GM12801 (cell line): ENCODE measurements around the gene PTMS.

ENCODE experiments used
- TF ChIP-seq, protein P1 (sequence below): IDR thresholded peaks from one replicate; pipeline ENCODE4 v1.5.1; 2011; ENCODE audit warnings: control low read depth; ENCODE audit not compliant: insufficient read length; ENCODE audit errors: extremely low read depth

PTMS gene

DNA sequence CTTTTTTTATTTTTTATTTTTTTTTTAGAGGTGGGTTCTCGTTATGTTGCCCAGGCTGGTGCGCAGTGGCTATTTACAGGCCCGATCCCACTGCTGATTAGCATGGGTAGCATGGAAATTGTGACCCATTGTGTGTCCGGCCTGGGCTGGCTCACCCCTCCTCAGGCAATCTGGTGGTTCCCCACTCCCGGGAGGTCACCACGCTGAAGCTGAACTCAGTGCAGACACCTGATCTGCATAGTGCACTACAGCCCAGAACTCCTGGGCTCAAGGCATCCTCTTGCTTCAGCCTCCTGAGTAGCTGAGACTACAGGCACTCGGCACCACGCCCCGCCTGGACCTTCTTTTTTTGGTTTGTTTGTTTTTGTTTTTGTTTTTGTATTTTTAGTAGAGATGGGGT is 17.7 kb downstream of the PTMS start:
- TF ChIP-seq, protein P1, sequence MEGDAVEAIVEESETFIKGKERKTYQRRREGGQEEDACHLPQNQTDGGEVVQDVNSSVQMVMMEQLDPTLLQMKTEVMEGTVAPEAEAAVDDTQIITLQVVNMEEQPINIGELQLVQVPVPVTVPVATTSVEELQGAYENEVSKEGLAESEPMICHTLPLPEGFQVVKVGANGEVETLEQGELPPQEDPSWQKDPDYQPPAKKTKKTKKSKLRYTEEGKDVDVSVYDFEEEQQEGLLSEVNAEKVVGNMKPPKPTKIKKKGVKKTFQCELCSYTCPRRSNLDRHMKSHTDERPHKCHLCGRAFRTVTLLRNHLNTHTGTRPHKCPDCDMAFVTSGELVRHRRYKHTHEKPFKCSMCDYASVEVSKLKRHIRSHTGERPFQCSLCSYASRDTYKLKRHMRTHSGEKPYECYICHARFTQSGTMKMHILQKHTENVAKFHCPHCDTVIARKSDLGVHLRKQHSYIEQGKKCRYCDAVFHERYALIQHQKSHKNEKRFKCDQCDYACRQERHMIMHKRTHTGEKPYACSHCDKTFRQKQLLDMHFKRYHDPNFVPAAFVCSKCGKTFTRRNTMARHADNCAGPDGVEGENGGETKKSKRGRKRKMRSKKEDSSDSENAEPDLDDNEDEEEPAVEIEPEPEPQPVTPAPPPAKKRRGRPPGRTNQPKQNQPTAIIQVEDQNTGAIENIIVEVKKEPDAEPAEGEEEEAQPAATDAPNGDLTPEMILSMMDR = no peak

DNA sequence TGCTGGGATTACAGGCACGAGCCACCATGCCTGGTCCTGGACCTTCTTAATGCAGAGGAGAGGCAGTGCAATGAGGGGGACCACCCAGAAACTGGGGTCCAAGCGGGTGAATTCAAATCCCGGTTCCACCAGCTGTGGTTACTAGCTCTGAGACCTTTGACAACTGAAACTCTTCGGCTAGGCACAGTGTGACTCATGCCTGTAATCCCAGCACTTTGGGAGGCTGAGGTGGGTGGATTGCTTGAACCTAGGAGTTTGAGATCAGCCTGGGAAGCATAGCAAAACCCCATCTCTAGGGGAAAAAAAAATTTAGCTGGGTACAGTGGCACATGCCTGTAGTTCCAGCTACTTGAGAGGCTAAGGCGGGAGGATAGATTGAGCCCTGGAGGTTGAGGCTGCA is 18.1 kb downstream of the PTMS start:
- TF ChIP-seq, protein P1 = no peak

DNA sequence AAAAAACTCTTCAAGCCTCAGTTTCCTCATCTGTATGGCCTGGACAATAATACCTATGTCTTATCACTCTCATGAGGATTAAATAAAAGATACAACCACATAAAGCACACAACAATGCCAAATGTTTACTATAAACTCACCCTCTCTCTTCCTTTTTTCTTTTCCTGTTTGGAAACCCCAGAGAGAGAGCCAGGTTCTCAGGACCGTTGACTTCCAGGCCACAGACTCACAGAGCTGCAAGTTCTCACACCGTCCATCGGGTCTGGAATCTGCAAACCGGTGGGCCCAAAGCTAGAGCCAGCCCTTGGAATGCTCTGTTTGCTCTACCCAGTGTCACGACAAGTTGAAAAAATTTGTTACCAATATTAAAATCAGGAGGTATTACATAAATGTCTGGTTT is 18.6 kb downstream of the PTMS start:
- TF ChIP-seq, protein P1 = no peak

DNA sequence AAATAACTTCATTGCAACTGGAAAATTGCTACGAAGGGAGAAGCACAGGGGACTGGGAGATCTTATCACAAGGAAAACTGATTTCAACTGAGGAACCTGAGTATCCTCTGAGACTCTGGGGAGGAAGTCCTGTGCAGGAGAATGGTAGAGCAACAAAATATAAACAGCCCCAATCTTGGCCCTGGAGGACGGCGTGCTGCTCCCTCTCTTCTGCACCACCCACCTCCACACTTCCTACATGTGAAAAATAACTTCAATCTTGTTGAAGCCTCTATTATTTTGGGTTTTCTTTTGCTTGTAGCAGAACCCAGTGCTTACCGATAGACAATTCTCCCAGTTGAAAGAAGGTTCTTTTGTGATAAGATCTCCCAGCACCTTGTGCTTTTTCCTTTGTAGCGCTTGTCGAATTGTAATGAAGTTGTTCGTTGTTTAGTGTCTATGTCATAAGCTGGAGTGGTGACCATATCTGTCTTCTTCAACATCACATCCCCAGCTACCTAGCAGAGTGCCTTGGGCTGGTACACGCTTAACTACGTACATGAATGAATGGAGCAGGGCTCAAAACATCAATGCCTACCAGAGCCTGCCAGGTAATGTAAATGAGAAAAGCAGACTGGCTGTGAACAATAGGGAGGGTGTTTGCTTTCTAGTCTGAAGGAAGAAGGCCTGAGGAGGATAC is 20.4 kb downstream of the PTMS start:
- TF ChIP-seq, protein P1 = no peak

DNA sequence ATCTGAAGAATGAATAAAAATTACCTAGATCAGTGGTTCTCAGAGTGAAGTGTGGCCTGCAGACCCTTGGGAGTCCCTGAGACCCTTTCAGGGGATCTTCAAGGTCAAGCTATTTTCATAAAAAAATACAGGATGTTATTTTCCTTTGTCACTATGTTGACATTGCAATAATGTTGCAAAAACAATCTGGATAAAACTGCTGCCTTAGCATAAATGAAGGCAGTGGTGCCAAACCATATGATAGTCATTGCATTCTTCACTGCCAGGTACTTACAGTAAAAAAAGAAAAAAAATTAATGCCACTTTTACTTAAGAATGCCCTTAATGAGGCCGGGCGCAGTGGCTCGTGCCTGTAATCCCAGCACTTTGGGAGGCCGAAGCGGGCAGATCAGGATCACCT is 21.1 kb downstream of the PTMS start:
- TF ChIP-seq, protein P1 = no peak

DNA sequence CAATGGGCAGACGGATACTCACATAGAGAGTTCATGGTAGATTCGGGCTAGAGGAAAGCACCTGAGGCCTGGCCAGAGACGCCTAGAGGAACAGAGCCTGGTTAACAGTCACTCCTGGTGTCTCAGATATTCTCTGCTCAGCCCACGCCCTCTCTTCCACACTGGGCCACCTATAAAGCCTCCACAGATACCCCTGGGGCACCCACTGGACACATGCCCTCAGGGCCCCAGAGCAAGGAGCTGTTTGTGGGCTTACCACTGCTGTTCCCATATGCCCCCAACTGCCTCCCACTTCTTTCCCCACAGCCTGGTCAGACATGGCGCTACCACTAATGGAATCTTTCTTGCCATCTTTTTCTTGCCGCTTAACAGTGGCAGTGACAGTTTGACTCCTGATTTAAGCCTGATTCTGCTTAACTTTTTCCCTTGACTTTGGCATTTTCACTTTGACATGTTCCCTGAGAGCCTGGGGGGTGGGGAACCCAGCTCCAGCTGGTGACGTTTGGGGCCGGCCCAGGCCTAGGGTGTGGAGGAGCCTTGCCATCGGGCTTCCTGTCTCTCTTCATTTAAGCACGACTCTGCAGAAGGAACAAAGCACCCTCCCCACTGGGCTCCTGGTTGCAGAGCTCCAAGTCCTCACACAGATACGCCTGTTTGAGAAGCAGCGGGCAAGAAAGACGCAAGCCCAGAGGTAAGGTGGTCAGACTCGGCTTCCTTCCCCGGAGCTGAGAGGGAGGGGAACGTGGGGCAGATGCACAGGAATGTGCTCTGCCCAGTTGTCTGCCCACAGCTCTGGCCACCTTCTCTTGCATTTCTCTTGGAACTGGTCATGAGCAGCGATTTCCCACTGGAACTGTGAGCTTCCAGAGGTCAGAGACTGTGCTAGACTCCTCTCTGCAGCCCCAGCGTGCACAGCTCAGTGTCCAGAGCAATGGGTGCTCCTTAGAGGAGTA is 23.1 kb downstream of the PTMS start, which contains the start of gene CD4:
Gene CD4, plus strand, starts transcription at position 557 of the 953 bp plus-strand sequence. CDS start 10,611 bp downstream, outside the sequence.
- TF ChIP-seq, protein P1 = no peak

DNA sequence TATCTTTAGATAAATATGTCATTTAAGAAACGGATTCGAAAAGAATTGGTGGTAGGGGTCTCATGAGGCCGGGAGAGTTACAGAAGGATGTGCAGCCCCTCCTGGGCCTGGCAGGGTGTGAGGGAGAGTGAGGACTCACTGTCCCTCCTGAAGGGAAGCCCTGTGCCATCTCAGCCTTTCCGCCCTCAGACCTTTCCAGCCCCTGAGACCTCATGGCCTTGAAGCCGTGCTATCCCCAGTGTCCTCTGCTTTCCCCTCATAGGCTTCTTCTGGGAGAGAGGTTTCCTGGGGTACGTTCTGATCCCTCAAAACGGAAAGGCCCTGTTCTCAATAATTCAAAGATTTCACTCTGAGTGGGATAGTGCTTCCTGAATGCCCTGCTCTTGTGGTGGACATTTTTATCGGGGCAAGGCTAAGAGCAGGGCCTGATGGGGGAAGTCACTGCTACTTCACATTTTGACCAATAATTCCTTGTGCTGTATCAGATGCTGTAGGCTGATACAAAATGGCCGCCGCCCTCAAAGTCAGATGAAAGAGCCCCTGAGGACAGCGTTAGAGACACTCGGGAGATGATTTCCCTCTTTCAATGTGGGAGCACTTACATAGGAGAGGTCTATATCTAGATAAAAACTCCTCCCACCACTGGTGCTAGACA is 24.5 kb downstream of the PTMS start:
- TF ChIP-seq, protein P1 = no peak
